GM12892 (cell line): ENCODE results near the gene SCAPER.

Source experiments
- POLR2A ChIP-seq: IDR thresholded peaks from 2 replicates; pipeline ENCODE4 v1.6.1; 2011; ENCODE audit warnings: low read depth, low read length, control low read depth
- POLR2AphosphoS5 ChIP-seq: IDR thresholded peaks from 2 replicates; pipeline ENCODE4 v1.6.1; 2011; ENCODE audit warnings: low read depth, low read length, control low read depth
- TAF1 ChIP-seq: IDR thresholded peaks from 2 replicates; pipeline ENCODE4 v1.6.1; 2011; ENCODE audit warnings: low read depth, mild to moderate bottlenecking, control low read depth, low read length, borderline replicate concordance

DNA sequence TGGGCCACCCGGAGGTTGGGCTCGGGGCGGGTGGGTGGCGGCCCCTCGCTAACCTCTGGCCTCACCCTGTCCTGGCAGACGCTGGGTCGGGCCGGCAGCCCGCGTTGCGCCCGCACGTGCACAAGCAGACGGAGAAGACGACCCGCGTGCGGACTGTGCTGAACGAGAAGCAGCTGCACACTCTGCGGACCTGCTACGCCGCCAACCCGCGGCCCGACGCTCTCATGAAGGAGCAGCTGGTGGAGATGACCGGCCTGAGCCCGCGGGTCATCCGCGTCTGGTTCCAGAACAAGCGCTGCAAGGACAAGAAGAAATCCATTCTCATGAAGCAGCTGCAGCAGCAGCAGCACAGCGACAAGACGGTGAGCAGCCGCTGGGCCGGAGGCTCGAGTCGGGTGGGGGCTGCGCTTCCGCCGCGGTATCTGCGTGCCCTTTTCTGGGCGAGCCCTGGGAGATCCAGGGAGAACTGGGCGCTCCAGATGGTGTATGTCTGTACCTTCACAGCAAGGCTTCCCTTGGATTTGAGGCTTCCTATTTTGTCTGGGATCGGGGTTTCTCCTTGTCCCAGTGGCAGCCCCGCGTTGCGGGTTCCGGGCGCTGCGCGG, 564.8 kb downstream of the SCAPER start:
- TF ChIP-seq POLR2A (no peak), POLR2AphosphoS5 (no peak), TAF1 (no peak)
